GM19463 (cell line): ENCODE measurements around the gene SEMA7A.
"Not testable (repeated sequence)": the region's sequence is repeated elsewhere in the genome, so short reads cannot be mapped to it uniquely, and the experiment has no call there.

Experiments used
- ATAC-seq: cut with Tn5 transposase; IDR thresholded peaks from one replicate; pipeline ENCODE4 v1.9.1; 2021; ENCODE audit warnings: mild to moderate bottlenecking, moderate library complexity; ENCODE audit not compliant: unreplicated experiment

SEMA7A gene

GRCh38 chr15:74376825-74377581 lies 56.8 kb downstream of the SEMA7A start:
- ATAC-seq = no peak

GRCh38 chr15:74376226-74376625 lies 57.5 kb downstream of the SEMA7A start:
- ATAC-seq = no peak

- no peak for ATAC-seq
Measured at GRCh38 chr15:74375303-74375693, 58.5 kb downstream of the SEMA7A start.

GRCh38 chr15:74374648-74375302 lies 59.0 kb downstream of the SEMA7A start:
- ATAC-seq = no peak

- peak; percentile 72 for ATAC-seq
Measured at GRCh38 chr15:74373731-74374647, 59.8 kb downstream of the SEMA7A start.

- no peak for ATAC-seq
Measured at GRCh38 chr15:74373056-74373650, 60.6 kb downstream of the SEMA7A start.

- ATAC-seq = no peak
Measured at GRCh38 chr15:74370471-74370870, 63.3 kb downstream of the SEMA7A start.

- ATAC-seq = no peak
Measured at GRCh38 chr15:74369756-74370155, 64.0 kb downstream of the SEMA7A start.

- ATAC-seq = no peak
Measured at GRCh38 chr15:74369084-74369745, 64.5 kb downstream of the SEMA7A start.

GRCh38 chr15:74368121-74368520 lies 65.6 kb downstream of the SEMA7A start:
- no peak for ATAC-seq

GRCh38 chr15:74367296-74367854 lies 66.4 kb downstream of the SEMA7A start, which contains the start of gene CYP11A1:
Gene CYP11A1, minus strand, starts transcription at chr15:74367646. Its CDS starts 61 bp downstream, at chr15:74367585.
- no peak for ATAC-seq

- no peak for ATAC-seq
Measured at GRCh38 chr15:74365598-74366445, 67.9 kb downstream of the SEMA7A start.

- ATAC-seq = no peak
Measured at GRCh38 chr15:74364936-74365597, 68.7 kb downstream of the SEMA7A start.

- ATAC-seq = no peak
Measured at GRCh38 chr15:74362482-74362881, 71.3 kb downstream of the SEMA7A start.

- ATAC-seq = not testable (repeated sequence)
Measured at GRCh38 chr15:74360855-74361254, 72.9 kb downstream of the SEMA7A start.

GRCh38 chr15:74359376-74359775 lies 74.4 kb downstream of the SEMA7A start:
- ATAC-seq = not testable (repeated sequence)
